SW 1271 (cell line): ENCODE results near the gene MTM1.
A peak's percentile ranks its signal among the peaks of the same experiment; 100 is the strongest.

Experiments
- DNase-seq, 2 experiments: peaks; one replicate each; lab custom pipeline; 2025; lab: John Stamatoyannopoulos, UW

Gene MTM1

GRCh38 chrX:150676221-150676620 lies 107.8 kb downstream of the MTM1 start:
- DNase-seq: no peak

GRCh38 chrX:150680974-150681373 lies 112.6 kb downstream of the MTM1 start:
- DNase-seq: peak in 1 of 2 experiments; percentile 17

GRCh38 chrX:150683112-150683511 lies 114.7 kb downstream of the MTM1 start:
- no peak for DNase-seq

- peak in 1 of 2 experiments; percentile 50 for DNase-seq
Measured at GRCh38 chrX:150683536-150684146, 115.2 kb downstream of the MTM1 start.

- DNase-seq: peak; percentile 88 to 95
Measured at GRCh38 chrX:150688911-150689451, 120.6 kb downstream of the MTM1 start.

GRCh38 chrX:150690126-150690525 lies 121.7 kb downstream of the MTM1 start:
- DNase-seq: peak; percentile 47 to 64

GRCh38 chrX:150692296-150692695 lies 123.9 kb downstream of the MTM1 start:
- DNase-seq: no peak

- peak in 1 of 2 experiments; percentile 10 for DNase-seq
Measured at GRCh38 chrX:150692831-150693724, 124.7 kb downstream of the MTM1 start, which contains the start of gene MTMR1. MTMR1 (plus strand) TSS chrX:150693396; CDS start chrX:150693531, 135 bp downstream.

- peak in 1 of 2 experiments; percentile 43 for DNase-seq
Measured at GRCh38 chrX:150693725-150694574, 125.5 kb downstream of the MTM1 start.

GRCh38 chrX:150694738-150695410 lies 126.5 kb downstream of the MTM1 start:
- DNase-seq: no peak

- no peak for DNase-seq
Measured at GRCh38 chrX:150696331-150696730, 127.9 kb downstream of the MTM1 start.

- no peak for DNase-seq
Measured at GRCh38 chrX:150696866-150697265, 128.4 kb downstream of the MTM1 start.

- no peak for DNase-seq
Measured at GRCh38 chrX:150697641-150698040, 129.2 kb downstream of the MTM1 start.

GRCh38 chrX:150698981-150699380 lies 130.6 kb downstream of the MTM1 start:
- no peak for DNase-seq

GRCh38 chrX:150700107-150700506 lies 131.7 kb downstream of the MTM1 start:
- DNase-seq: no peak

GRCh38 chrX:150701377-150701776 lies 133.0 kb downstream of the MTM1 start:
- no peak for DNase-seq

GRCh38 chrX:150702966-150703694 lies 134.7 kb downstream of the MTM1 start:
- no peak for DNase-seq

- DNase-seq: no peak
Measured at GRCh38 chrX:150703695-150703974, 135.2 kb downstream of the MTM1 start.

- DNase-seq: no peak
Measured at GRCh38 chrX:150704030-150704613, 135.7 kb downstream of the MTM1 start.

- DNase-seq: no peak
Measured at GRCh38 chrX:150712619-150713018, 144.2 kb downstream of the MTM1 start.

- no peak for DNase-seq
Measured at GRCh38 chrX:150715184-150715583, 146.8 kb downstream of the MTM1 start.
